Choroid plexus epithelial cell (primary cell): Measurements from ENCODE around the gene STAB2.

Source experiments
- DNase-seq: peaks from one replicate; pipeline ENCODE4 v3.0.0-alpha.2; 2010; ENCODE audit warnings: low read depth
- H3K4me3 ChIP-seq: 2 replicates; pipeline ENCODE4 v1.5.1; 2011; ENCODE audit warnings: low read depth, mild to moderate bottlenecking, control low read depth, low read length, moderate library complexity
- TF ChIP-seq, protein P1 (sequence below): conservative IDR thresholded peaks from 2 replicates; pipeline ENCODE4 v1.5.1; 2011; ENCODE audit warnings: low read depth, mild to moderate bottlenecking, control low read depth, inconsistent platforms, low read length, moderate library complexity

Gene STAB2

DNA sequence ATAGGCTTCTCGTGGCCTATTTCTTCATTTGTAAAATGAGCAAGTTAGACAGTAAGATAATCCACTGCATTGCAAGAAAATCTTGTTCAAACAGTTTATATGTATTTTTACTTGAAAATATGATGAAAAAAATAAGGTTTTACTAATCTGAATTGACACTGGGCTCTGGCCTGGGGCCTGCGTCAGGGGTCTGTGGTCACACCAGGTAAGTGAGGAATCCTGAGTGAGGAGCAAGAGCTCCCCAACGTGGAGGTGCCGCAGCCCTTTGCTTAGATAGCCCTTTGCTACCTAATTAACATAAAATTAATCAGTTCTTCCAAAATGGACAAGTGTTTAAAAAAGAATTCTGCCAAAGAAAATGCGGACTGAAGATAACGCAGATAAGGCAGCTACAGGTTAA, 39.1 kb upstream of the STAB2 start:
- H3K4me3 ChIP-seq: no peak overlapping the region
- TF ChIP-seq, protein P1, sequence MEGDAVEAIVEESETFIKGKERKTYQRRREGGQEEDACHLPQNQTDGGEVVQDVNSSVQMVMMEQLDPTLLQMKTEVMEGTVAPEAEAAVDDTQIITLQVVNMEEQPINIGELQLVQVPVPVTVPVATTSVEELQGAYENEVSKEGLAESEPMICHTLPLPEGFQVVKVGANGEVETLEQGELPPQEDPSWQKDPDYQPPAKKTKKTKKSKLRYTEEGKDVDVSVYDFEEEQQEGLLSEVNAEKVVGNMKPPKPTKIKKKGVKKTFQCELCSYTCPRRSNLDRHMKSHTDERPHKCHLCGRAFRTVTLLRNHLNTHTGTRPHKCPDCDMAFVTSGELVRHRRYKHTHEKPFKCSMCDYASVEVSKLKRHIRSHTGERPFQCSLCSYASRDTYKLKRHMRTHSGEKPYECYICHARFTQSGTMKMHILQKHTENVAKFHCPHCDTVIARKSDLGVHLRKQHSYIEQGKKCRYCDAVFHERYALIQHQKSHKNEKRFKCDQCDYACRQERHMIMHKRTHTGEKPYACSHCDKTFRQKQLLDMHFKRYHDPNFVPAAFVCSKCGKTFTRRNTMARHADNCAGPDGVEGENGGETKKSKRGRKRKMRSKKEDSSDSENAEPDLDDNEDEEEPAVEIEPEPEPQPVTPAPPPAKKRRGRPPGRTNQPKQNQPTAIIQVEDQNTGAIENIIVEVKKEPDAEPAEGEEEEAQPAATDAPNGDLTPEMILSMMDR: no peak
- no peak for DNase-seq

GRCh38 chr12:103548622-103549601, 38.2 kb upstream of the STAB2 start:
- TF ChIP-seq, protein P1: peak; percentile 93
- peak; percentile 82 for DNase-seq
- H3K4me3 ChIP-seq: no peak overlapping the region

DNA sequence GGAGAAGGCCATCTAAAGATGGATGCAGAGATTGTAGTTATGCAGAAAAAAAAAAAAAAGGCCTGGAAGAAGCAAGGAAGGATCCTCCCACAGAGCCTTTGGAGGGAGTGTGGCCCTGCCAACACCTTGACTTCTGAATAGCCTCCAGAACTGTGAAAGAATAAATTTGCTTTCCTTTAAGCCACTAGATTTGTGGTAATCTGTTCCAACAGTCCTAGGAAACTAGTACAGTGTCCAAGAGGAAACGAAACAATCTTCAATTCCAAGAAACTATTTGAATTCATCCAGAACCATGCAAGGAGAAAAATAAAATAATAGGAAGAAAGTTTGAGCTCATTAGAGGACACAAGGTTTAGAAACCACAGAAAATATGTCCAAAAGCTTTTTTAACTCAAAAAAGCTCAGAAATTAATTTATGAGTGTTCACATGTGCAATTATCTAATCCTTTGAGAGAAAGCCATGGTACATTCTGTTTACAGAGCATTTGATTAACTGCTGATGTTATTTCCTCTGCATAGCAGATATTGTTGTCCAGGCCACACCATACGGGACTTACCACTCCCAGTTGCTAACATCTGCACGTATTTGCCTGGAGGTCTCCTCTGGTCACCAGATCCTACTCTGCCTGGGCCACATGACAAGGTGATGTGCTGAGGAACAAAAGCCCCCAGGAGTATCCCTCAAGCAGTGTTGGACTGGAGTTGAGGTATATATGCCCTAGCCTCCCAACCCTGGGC, 30.0 kb upstream of the STAB2 start:
- TF ChIP-seq, protein P1: no peak
- no peak overlapping the region for H3K4me3 ChIP-seq
- DNase-seq: no peak

DNA sequence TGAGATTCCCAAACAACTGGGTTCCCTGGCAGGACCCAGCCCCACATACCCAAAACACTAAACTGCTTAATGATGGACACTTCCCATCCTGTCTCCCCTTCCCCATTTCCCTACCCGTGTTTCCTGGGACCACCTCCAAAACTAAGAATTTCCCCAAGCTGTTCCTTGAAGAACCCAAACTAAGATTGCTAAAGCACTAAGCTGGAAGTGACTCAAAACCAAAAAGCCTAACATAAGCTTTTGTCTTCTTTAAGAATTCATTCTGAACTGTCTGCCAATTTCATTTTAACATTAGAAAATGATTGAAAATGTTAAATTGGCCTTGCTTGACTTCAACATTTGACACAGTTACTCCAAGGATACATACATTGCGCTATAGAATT, 29.5 kb upstream of the STAB2 start:
- TF ChIP-seq, protein P1: no peak
- DNase-seq: no peak
- H3K4me3 ChIP-seq: no peak overlapping the region

GRCh38 chr12:103558879-103559278, 28.2 kb upstream of the STAB2 start:
- no peak for DNase-seq
- no peak overlapping the region for H3K4me3 ChIP-seq
- TF ChIP-seq, protein P1: no peak

- H3K4me3 ChIP-seq: no peak overlapping the region
- TF ChIP-seq, protein P1: no peak
- DNase-seq: peak; percentile 93
Measured at GRCh38 chr12:103560604-103561101, 26.4 kb upstream of the STAB2 start.
